Spinal cord (tissue), 10 donors: ENCODE data around the gene MAOB. TPM values are rescaled to one million over a fixed set of nuclear protein-coding genes. Genes with fewer than 3 reads are reported as not detected.
"Not testable (repeated sequence)": the region's sequence is repeated elsewhere in the genome, so short reads cannot be mapped to it uniquely, and the experiment has no call there.

Experiments used
- DNase-seq, 6 donors: peaks; one replicate each; pipeline versions ENCODE4 v3.0.0 to v3.0.0-alpha.2; 2013 to 2015; ENCODE audit warnings: low spot score in 6 of 6, low read depth in 4 of 6
- H3K27ac ChIP-seq: one replicate; pipeline ENCODE4 v1.5.1; 2013; ENCODE audit warnings: low read depth, low read length, control low read depth
- H3K27me3 ChIP-seq: one replicate; pipeline ENCODE4 v1.6.1; 2013; ENCODE audit warnings: low read length; ENCODE audit not compliant: control insufficient read depth, insufficient read depth
- H3K36me3 ChIP-seq: one replicate; pipeline ENCODE4 v1.6.1; 2013; ENCODE audit warnings: low read length; ENCODE audit not compliant: control insufficient read depth, insufficient read depth
- H3K4me1 ChIP-seq: one replicate; pipeline ENCODE4 v1.6.1; 2013; ENCODE audit warnings: low read length; ENCODE audit not compliant: control insufficient read depth, insufficient read depth
- H3K4me3 ChIP-seq: one replicate; pipeline ENCODE4 v1.5.1; 2013; ENCODE audit warnings: low read depth, low read length, control low read depth
- H3K9me3 ChIP-seq: one replicate; pipeline ENCODE4 v1.6.1; 2013; ENCODE audit warnings: low read length; ENCODE audit not compliant: control insufficient read depth, insufficient read depth
- WGBS: methylation state at CpG from one replicate; pipeline ENCODE4 v1.1.5; 2013; ENCODE audit warnings: missing lambda C conversion rate; ENCODE audit not compliant: insufficient coverage; 5-methylcytosine and 5-hydroxymethylcytosine counted together
- polyA plus RNA-seq, 2 donors: library from polyadenylated mRNA; unstranded; fragments of 120-200 nt; gene quantifications; one replicate each; pipeline ENCODE4 v1.2.1, GENCODE V29; 2013; ENCODE audit not compliant: insufficient read length in 2 of 2
- total RNA-seq, 2 donors: library from RNA; depleted of rRNA in 1 of 2; stranded (reverse); fragments of 120-200 nt in 1 of 2; fragments of >200 nt in 1 of 2; gene quantifications; one replicate each; pipeline versions ENCODE4 v1.2.3 to v1.2.4, GENCODE V29; 2013 to 2014
- donor health status: healthy.

MAOB gene
- total and polyA plus RNA-seq, 4 donors = 5.6 to 29.3 (median 22.9) TPM

GRCh38 chrX:43727254-43727653 is 155.0 kb downstream of the MAOB start:
- H3K27ac ChIP-seq, H3K4me1 ChIP-seq, DNase-seq, H3K4me3 ChIP-seq, H3K36me3 ChIP-seq, H3K9me3 ChIP-seq, H3K27me3 ChIP-seq: not testable (repeated sequence)
- 90% methylated on average over 6 of the region's 6 CpGs for WGBS

- not testable (repeated sequence) for H3K27ac ChIP-seq, H3K27me3 ChIP-seq, H3K4me3 ChIP-seq, H3K36me3 ChIP-seq, DNase-seq, H3K4me1 ChIP-seq, H3K9me3 ChIP-seq
- WGBS = 57% methylated on average over 1 of the region's 5 CpGs
These were observed 157.0 kb downstream of the MAOB start for GRCh38 chrX:43725227-43725626.

- Histone ChIP-seq H3K9me3 (peaks cover 7% of the 10 kb centered on the region), H3K27ac (no peak overlapping the region), H3K4me1 (no peaks in the 10 kb centered on the region), H3K36me3 (no peaks in the 10 kb centered on the region), H3K27me3 (no peaks in the 10 kb centered on the region), H3K4me3 (no peak overlapping the region)
- no peak for DNase-seq
- 52% methylated on average over 1 of the region's 1 CpG for WGBS
These were observed 161.3 kb downstream of the MAOB start for GRCh38 chrX:43720961-43721360.

- 61% methylated on average over 3 of the region's 3 CpGs for WGBS
- no peaks in the 10 kb centered on the region for H3K27me3 ChIP-seq
- no peaks in the 10 kb centered on the region for H3K4me1 ChIP-seq
- no peak for DNase-seq
- peaks cover 7% of the 10 kb centered on the region for H3K9me3 ChIP-seq
- no peaks in the 10 kb centered on the region for H3K36me3 ChIP-seq
- H3K27ac ChIP-seq = no peak overlapping the region
- no peak overlapping the region for H3K4me3 ChIP-seq
These were observed 162.2 kb downstream of the MAOB start for GRCh38 chrX:43720082-43720481.

GRCh38 chrX:43718956-43719355 is 163.3 kb downstream of the MAOB start:
- H3K27me3 ChIP-seq = no peaks in the 10 kb centered on the region
- no peaks in the 10 kb centered on the region for H3K4me1 ChIP-seq
- no peaks in the 10 kb centered on the region for H3K36me3 ChIP-seq
- H3K9me3 ChIP-seq = peaks cover 7% of the 10 kb centered on the region
- WGBS = 61% methylated on average over 1 of the region's 1 CpG
- no peak for DNase-seq
- no peak overlapping the region for H3K4me3 ChIP-seq
- H3K27ac ChIP-seq = no peak overlapping the region

- Histone ChIP-seq H3K9me3 (peaks cover 7% of the 10 kb centered on the region), H3K4me3 (no peak overlapping the region), H3K27me3 (no peaks in the 10 kb centered on the region), H3K27ac (no peak overlapping the region), H3K36me3 (no peaks in the 10 kb centered on the region), H3K4me1 (no peaks in the 10 kb centered on the region)
- DNase-seq = no peak
- 84% methylated on average over 6 of the region's 6 CpGs for WGBS
These were observed 163.7 kb downstream of the MAOB start for GRCh38 chrX:43718546-43718945.

- 83% methylated on average over 1 of the region's 1 CpG for WGBS
- no peaks in the 10 kb centered on the region for H3K27me3 ChIP-seq
- no peaks in the 10 kb centered on the region for H3K36me3 ChIP-seq
- H3K4me3 ChIP-seq = no peak overlapping the region
- no peaks in the 10 kb centered on the region for H3K4me1 ChIP-seq
- no peak for DNase-seq
- H3K9me3 ChIP-seq = peaks cover 7% of the 10 kb centered on the region
- no peak overlapping the region for H3K27ac ChIP-seq
These were observed 164.2 kb downstream of the MAOB start for GRCh38 chrX:43718081-43718480.

- Histone ChIP-seq H3K4me3 (no peak overlapping the region), H3K36me3 (no peaks in the 10 kb centered on the region), H3K27me3 (no peaks in the 10 kb centered on the region), H3K4me1 (no peaks in the 10 kb centered on the region), H3K27ac (no peak overlapping the region), H3K9me3 (peaks cover 7% of the 10 kb centered on the region)
- no peak for DNase-seq
- WGBS = 100% methylated on average over 1 of the region's 1 CpG
These were observed 165.1 kb downstream of the MAOB start for GRCh38 chrX:43717161-43717560.

- WGBS = 60% methylated on average over 1 of the region's 1 CpG
- H3K4me3 ChIP-seq = no peak overlapping the region
These were observed 165.6 kb downstream of the MAOB start for GRCh38 chrX:43716696-43717095.

More at GRCh38 chrX:43716696-43717095, 165.6 kb downstream of the MAOB start:
- Histone ChIP-seq H3K27me3 (no peaks in the 10 kb centered on the region), H3K27ac (no peak overlapping the region), H3K36me3 (no peaks in the 10 kb centered on the region), H3K4me1 (no peaks in the 10 kb centered on the region), H3K9me3 (peaks cover 7% of the 10 kb centered on the region)
- no peak for DNase-seq
